H1 (cell line): ENCODE results near the gene PEX26. TPM values are rescaled to one million over a fixed set of nuclear protein-coding genes. Genes with fewer than 3 reads are reported as not detected.

Source experiments
- CTCF ChIA-PET: fragments of 300-600 bp; sonication (Branson Sonifier 250); formaldehyde crosslinking; loops from one replicate; lab custom pipeline; 2021; ENCODE audit not compliant: partially characterized antibody; lab: Charles Lee
- POLR2A ChIA-PET: fragments of 300-600 bp; sonication (Branson Sonifier 250); formaldehyde crosslinking; loops from one replicate; lab custom pipeline; 2021; ENCODE audit warnings: inconsistent platforms; ENCODE audit not compliant: partially characterized antibody; lab: Charles Lee
- DNase-seq, 2 experiments: peaks; one replicate each; pipeline versions ENCODE4 v3.0.0 to v3.0.0-alpha.2; 2010 to 2022; ENCODE audit warnings: low spot score in 2 of 2, low read depth in 1 of 2, mixed read lengths in 1 of 2
- FAIRE-seq: peaks from 2 replicates; lab custom pipeline; 2011; peaks lifted over from hg19 to GRCh38; lab: Jason Lieb, UNC
- H2AFZ ChIP-seq: 2 replicates; pipeline ENCODE4 v1.8.1; 2012; ENCODE audit warnings: low read length, inconsistent platforms
- H2AK5ac ChIP-seq: 2 replicates; pipeline ENCODE4 v1.6.1; 2013; ENCODE audit warnings: low read depth, low read length
- H2BK120ac ChIP-seq: replicated peaks from 2 replicates; pipeline ENCODE3; 2013; ENCODE audit warnings: low read depth, low read length, inconsistent platforms
- H2BK12ac ChIP-seq: 2 replicates; pipeline ENCODE4 v1.6.1; 2013; ENCODE audit warnings: low read depth, low read length
- H2BK15ac ChIP-seq: 2 replicates; pipeline ENCODE4 v1.6.1; 2013; ENCODE audit warnings: low read length
- H2BK20ac ChIP-seq: 2 replicates; pipeline ENCODE4 v1.6.1; 2013; ENCODE audit warnings: low read length
- H2BK5ac ChIP-seq: 2 replicates; pipeline ENCODE4 v1.6.1; 2013; ENCODE audit warnings: low read depth, low read length
- H3K14ac ChIP-seq: 2 replicates; pipeline ENCODE4 v1.6.1; 2013; ENCODE audit warnings: inconsistent platforms; ENCODE audit not compliant: insufficient read length
- H3K18ac ChIP-seq: 2 replicates; pipeline ENCODE4 v1.6.1; 2013; ENCODE audit warnings: low read length; ENCODE audit errors: extremely low read depth
- H3K23ac ChIP-seq: 2 replicates; pipeline ENCODE4 v1.6.1; 2013; ENCODE audit warnings: inconsistent platforms; ENCODE audit not compliant: insufficient read length
- H3K23me2 ChIP-seq: 2 replicates; pipeline ENCODE4 v1.6.1; 2013; ENCODE audit warnings: low read depth, low read length
- H3K27ac ChIP-seq: 2 replicates; pipeline ENCODE4 v1.6.1; 2011; ENCODE audit warnings: low read depth, low read length, inconsistent platforms
- H3K27me3 ChIP-seq, 4 experiments: replicated peaks in 1 of 4; 1 replicate in 1 of 4; 2 replicates in 3 of 4; pipeline versions ENCODE4 v1.6.1 to v1.8.1; 2011 to 2013; ENCODE audit warnings: low read length in 3 of 4, mild to moderate bottlenecking in 3 of 4, inconsistent platforms in 2 of 4, mixed read lengths in 2 of 4, moderate library complexity in 1 of 4; ENCODE audit not compliant: control insufficient read depth in 3 of 4, insufficient read depth in 3 of 4; ENCODE audit errors: extremely low read depth in 1 of 4
- H3K36me3 ChIP-seq, 4 experiments: 2 replicates each; pipeline versions ENCODE4 v1.6.1 to v1.8.1; 2011 to 2013; ENCODE audit warnings: mild to moderate bottlenecking in 4 of 4, low read length in 3 of 4, moderate library complexity in 2 of 4, control low read depth in 1 of 4, inconsistent platforms in 1 of 4; ENCODE audit not compliant: insufficient read depth in 4 of 4, control insufficient read depth in 2 of 4
- H3K4ac ChIP-seq: replicated peaks from 2 replicates; pipeline ENCODE3; 2013; ENCODE audit warnings: low read length, low read depth, mixed read lengths, inconsistent platforms; ENCODE audit not compliant: insufficient read length
- H3K4me1 ChIP-seq, 4 experiments: replicated peaks in 1 of 4; 1 replicate in 1 of 4; 2 replicates in 3 of 4; pipeline versions ENCODE4 v1.6.1 to v1.8.1; 2011 to 2013; ENCODE audit warnings: low read length in 3 of 4, inconsistent platforms in 2 of 4, mixed read lengths in 1 of 4; ENCODE audit not compliant: insufficient read depth in 4 of 4, control insufficient read depth in 3 of 4
- H3K4me2 ChIP-seq, 2 experiments: 2 replicates each; pipeline versions ENCODE4 v1.6.1 to v1.8.1; 2011 to 2013; ENCODE audit warnings: low read depth in 2 of 2, low read length in 2 of 2, control low read depth in 1 of 2, inconsistent platforms in 1 of 2, mild to moderate bottlenecking in 1 of 2; ENCODE audit not compliant: insufficient read depth in 1 of 2
- H3K4me3 ChIP-seq, 4 experiments: fragments of 200-600, 300-600 bp in 1 of 4; sonication (generic), shearing (Covaris generic), sonication (Bioruptor Twin) in 1 of 4; 2 replicates each; pipeline versions ENCODE4 v1.5.1 to v1.8.1; 2011 to 2016; ENCODE audit warnings: low read length in 4 of 4, low read depth in 3 of 4, control low read depth in 2 of 4, inconsistent platforms in 2 of 4, mild to moderate bottlenecking in 2 of 4, mixed read lengths in 1 of 4, moderate library complexity in 1 of 4; ENCODE audit not compliant: insufficient read depth in 2 of 4; ENCODE audit errors: extremely low read depth in 1 of 4
- H3K56ac ChIP-seq: replicated peaks from 2 replicates; pipeline ENCODE3; 2013; ENCODE audit warnings: low read depth, mild to moderate bottlenecking, mixed read lengths, low read length, inconsistent platforms; ENCODE audit not compliant: insufficient read length
- H3K79me1 ChIP-seq: 2 replicates; pipeline ENCODE4 v1.6.1; 2013; ENCODE audit warnings: low read depth, low read length, control low read depth
- H3K79me2 ChIP-seq, 2 experiments: 2 replicates each; pipeline versions ENCODE4 v1.6.1 to v1.8.1; 2012 to 2013; ENCODE audit warnings: low read length in 2 of 2, mild to moderate bottlenecking in 2 of 2, inconsistent platforms in 1 of 2; ENCODE audit not compliant: insufficient read depth in 2 of 2, control insufficient read depth in 1 of 2
- H3K9ac ChIP-seq, 4 experiments: replicated peaks in 1 of 4; 1 replicate in 1 of 4; 2 replicates in 3 of 4; pipeline versions ENCODE4 v1.6.1 to v1.8.1; 2011 to 2013; ENCODE audit warnings: low read depth in 3 of 4, low read length in 3 of 4, control low read depth in 2 of 4, mild to moderate bottlenecking in 2 of 4, moderate library complexity in 2 of 4, inconsistent platforms in 1 of 4; ENCODE audit errors: extremely low read depth in 1 of 4
- H3K9me3 ChIP-seq, 2 experiments: 2 replicates each; pipeline versions ENCODE4 v1.6.1 to v1.8.1; 2012 to 2013; ENCODE audit warnings: mild to moderate bottlenecking in 2 of 2, moderate library complexity in 2 of 2, control low read depth in 1 of 2, inconsistent platforms in 1 of 2, low read depth in 1 of 2, low read length in 1 of 2, mixed read lengths in 1 of 2; ENCODE audit not compliant: insufficient read depth in 2 of 2
- H4K20me1 ChIP-seq, 2 experiments: replicated peaks in 1 of 2; 2 replicates each; pipeline versions ENCODE3 to v1.8.1; 2011 to 2013; ENCODE audit warnings: inconsistent platforms in 2 of 2, low read length in 2 of 2, mild to moderate bottlenecking in 1 of 2; ENCODE audit not compliant: insufficient read depth in 2 of 2, control insufficient read depth in 1 of 2
- H4K5ac ChIP-seq: 2 replicates; pipeline ENCODE4 v1.6.1; 2013; ENCODE audit warnings: low read length, low read depth, mixed read lengths, inconsistent platforms; ENCODE audit not compliant: insufficient read length
- H4K8ac ChIP-seq: 2 replicates; pipeline ENCODE4 v1.8.0; 2013; ENCODE audit warnings: mild to moderate bottlenecking, moderate library complexity, low read length, inconsistent platforms; ENCODE audit not compliant: insufficient read depth; ENCODE audit errors: extremely low read depth
- H4K91ac ChIP-seq: replicated peaks from 2 replicates; pipeline ENCODE3; 2013; ENCODE audit warnings: low read length, mixed read lengths, inconsistent platforms; ENCODE audit not compliant: insufficient read length
- RXRA ChIP-seq: IDR thresholded peaks from 2 replicates; pipeline ENCODE4 v1.6.1; 2011; ENCODE audit warnings: low read depth, mild to moderate bottlenecking, low read length, moderate library complexity; ENCODE audit not compliant: insufficient read depth
- TCF12 ChIP-seq: IDR thresholded peaks from 2 replicates; pipeline ENCODE4 v1.6.1; 2011; ENCODE audit warnings: low read depth, mild to moderate bottlenecking, low read length
- WGBS, 2 experiments: shearing (Covaris generic) in 1 of 2; methylation state at CpG; one replicate each; pipeline versions ENCODE4 v1.1.6 to v1.1.7; 2013 to 2015; ENCODE audit warnings: low lambda C conversion rate in 2 of 2, mixed read lengths in 2 of 2, inconsistent platforms in 1 of 2, low coverage in 1 of 2, missing lambda C conversion rate in 1 of 2; ENCODE audit not compliant: insufficient replicate concordance in 2 of 2, insufficient coverage in 1 of 2, insufficient read length in 1 of 2; ENCODE audit errors: extremely low coverage in 1 of 2, missing lambda C conversion rate in 1 of 2; 5-methylcytosine and 5-hydroxymethylcytosine counted together
- polyA plus RNA-seq, 7 experiments: library from polyadenylated mRNA; depleted of rRNA in 3 of 7; stranded (reverse) in 5 of 7; unstranded in 2 of 7; fragments of >200 nt in 5 of 7; fragments of 200-250 nt in 2 of 7; gene quantifications; 1 replicate in 5 of 7; 2 replicates in 1 of 7; 4 replicates in 1 of 7; pipeline versions ENCODE4 v1.2.1 to v1.2.3, GENCODE V29; 2011 to 2013; ENCODE audit warnings: missing spikeins in 2 of 7, mixed read lengths in 2 of 7
- total RNA-seq: library from RNA; stranded (reverse); fragmentation: NEBNext Ultra II Directional; extraction: Animal tissue kit (Norgen Biotek cat#: 25700); gene quantifications from 2 replicates; pipeline ENCODE4 v1.2.1, GENCODE V29; 2021

Gene PEX26
- total and polyA plus RNA-seq, 2 of the 8 experiments (the other 6 are each of a cell fraction or from before 2014, with no cell fraction given), result 33.1 to 49.0 TPM

DNA sequence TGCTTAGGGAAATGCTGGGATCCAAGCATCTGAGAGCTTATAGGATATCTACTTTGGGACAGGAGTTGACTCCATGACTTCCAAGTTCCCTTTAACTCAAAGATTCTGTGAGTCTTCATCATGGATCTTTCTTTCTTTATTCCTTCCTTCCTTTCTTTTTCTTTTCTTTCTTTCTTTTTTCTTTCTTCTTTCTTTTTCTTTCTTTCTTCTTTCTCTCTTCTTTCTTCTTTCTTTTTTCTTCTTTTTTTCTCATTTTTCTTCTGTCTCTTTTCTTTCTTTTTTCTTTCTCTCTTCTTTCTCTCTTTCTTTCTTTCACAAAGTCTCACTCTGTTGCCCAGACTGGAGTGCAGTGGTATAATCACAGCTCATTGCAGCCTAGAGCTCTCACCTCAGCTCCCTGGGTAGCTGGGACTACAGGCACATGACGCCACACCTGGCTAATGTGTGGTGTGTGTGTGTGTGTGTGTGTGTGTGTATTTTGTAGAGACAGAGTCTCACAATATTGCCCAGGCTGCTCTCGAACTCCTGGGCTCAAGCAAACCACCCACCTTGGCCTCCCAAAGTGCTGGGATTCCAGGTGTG, 48.0 kb upstream of the PEX26 start:
- H2BK15ac ChIP-seq, result no peak overlapping the region
- no peak overlapping the region for H2BK120ac ChIP-seq
- H3K27me3 ChIP-seq, result peaks cover 10 to 21% (median 13%) of the 10 kb centered on the region in 4 experiments
- H2BK5ac ChIP-seq, result no peak overlapping the region
- DNase-seq (no peak), FAIRE-seq (no peak)
- H3K4me3 ChIP-seq, result no peak overlapping the region
- H3K79me2 ChIP-seq, result no peaks in the 10 kb centered on the region
- no peak overlapping the region for H3K18ac ChIP-seq
- no peak overlapping the region for H3K4me2 ChIP-seq
- no peak overlapping the region for H4K91ac ChIP-seq
- ChIA-PET POLR2A (no interaction called here), CTCF (interaction anchor here (0.7 to 2.2 kb wide), 5 partner anchors 18 to 200 kb away, joined by 3 to 9 read pairs (median 4); no protein-coding TSS in a partner anchor)
- no peaks in the 10 kb centered on the region for H3K9me3 ChIP-seq
- H3K9ac ChIP-seq, result no peak overlapping the region
- no peak overlapping the region for H3K14ac ChIP-seq
- no peak overlapping the region for H4K5ac ChIP-seq
- WGBS, 2 experiments, result no CpG with 5 or more reads among the region's 2 CpGs
- H2BK12ac ChIP-seq, result no peak overlapping the region
- no peak overlapping the region for H3K56ac ChIP-seq
- peaks cover 1% of the 10 kb centered on the region in 2 experiments for H4K20me1 ChIP-seq
- H2AFZ ChIP-seq, result no peak overlapping the region
- H3K27ac ChIP-seq, result no peak overlapping the region
- no peak overlapping the region for H2AK5ac ChIP-seq
- no peak overlapping the region for H3K23ac ChIP-seq
- no peak for TF ChIP-seq RXRA
- TF ChIP-seq TCF12, result no peak
- no peak overlapping the region for H4K8ac ChIP-seq
- peaks cover 0 to under 1% (median under 1%) of the 10 kb centered on the region in 4 experiments; a peak in 3 of 7 replicates for H3K4me1 ChIP-seq
- no peak overlapping the region for H3K4ac ChIP-seq
- no peaks in the 10 kb centered on the region for H3K79me1 ChIP-seq
- H3K36me3 ChIP-seq, result no peaks in the 10 kb centered on the region
- H2BK20ac ChIP-seq, result no peak overlapping the region
- no peaks in the 10 kb centered on the region; the same call in 1 of the 2 replicates for H3K23me2 ChIP-seq
